Hippocampal formation (tissue), 2 donors: ENCODE measurements around the gene KPNA4.
"Not testable (repeated sequence)": the region's sequence is repeated elsewhere in the genome, so short reads cannot be mapped to it uniquely, and the experiment has no call there.

Experiments
- DNase-seq, 2 donors: peaks; one replicate each; lab custom pipeline; 2025; lab: John Stamatoyannopoulos, UW

KPNA4 gene

GRCh38 chr3:160490166-160490565 lies 75.2 kb downstream of the KPNA4 start:
- no peak for DNase-seq

GRCh38 chr3:160486459-160486869 lies 78.9 kb downstream of the KPNA4 start:
- peak in 1 of 2 donors; percentile 63 for DNase-seq

GRCh38 chr3:160482796-160483195 lies 82.6 kb downstream of the KPNA4 start:
- DNase-seq: no peak

GRCh38 chr3:160481856-160482255 lies 83.5 kb downstream of the KPNA4 start:
- DNase-seq: no peak

- DNase-seq: no peak
Observed at GRCh38 chr3:160480931-160481330, 84.4 kb downstream of the KPNA4 start.

- DNase-seq: no peak
Observed at GRCh38 chr3:160479376-160479775, 86.0 kb downstream of the KPNA4 start.

- DNase-seq: no peak
Observed at GRCh38 chr3:160478338-160478737, 87.0 kb downstream of the KPNA4 start.

GRCh38 chr3:160477750-160478149 lies 87.6 kb downstream of the KPNA4 start:
- no peak for DNase-seq

GRCh38 chr3:160475884-160476283 lies 89.5 kb downstream of the KPNA4 start:
- no peak for DNase-seq

GRCh38 chr3:160475153-160475552 lies 90.2 kb downstream of the KPNA4 start:
- DNase-seq: no peak

- DNase-seq: no peak
Observed at GRCh38 chr3:160474416-160474838, 90.9 kb downstream of the KPNA4 start.

GRCh38 chr3:160473978-160474377 lies 91.4 kb downstream of the KPNA4 start:
- no peak for DNase-seq

- no peak for DNase-seq
Observed at GRCh38 chr3:160473221-160473620, 92.2 kb downstream of the KPNA4 start.

GRCh38 chr3:160472344-160472743 lies 93.0 kb downstream of the KPNA4 start:
- no peak for DNase-seq

- DNase-seq: no peak
Observed at GRCh38 chr3:160471892-160472291, 93.5 kb downstream of the KPNA4 start.

GRCh38 chr3:160470181-160470580 lies 95.2 kb downstream of the KPNA4 start:
- no peak for DNase-seq

- no peak for DNase-seq
Observed at GRCh38 chr3:160464971-160465370, 100.4 kb downstream of the KPNA4 start.

GRCh38 chr3:160464321-160464720 lies 101.0 kb downstream of the KPNA4 start:
- peak; percentile 51 to 87 for DNase-seq

- no peak for DNase-seq
Observed at GRCh38 chr3:160460033-160460432, 105.3 kb downstream of the KPNA4 start.

GRCh38 chr3:160459450-160459970 lies 105.9 kb downstream of the KPNA4 start:
- no peak for DNase-seq

- no peak for DNase-seq
Observed at GRCh38 chr3:160458151-160458550, 107.2 kb downstream of the KPNA4 start.

GRCh38 chr3:160455846-160456245 lies 109.5 kb downstream of the KPNA4 start:
- no peak for DNase-seq

GRCh38 chr3:160454995-160455394 lies 110.4 kb downstream of the KPNA4 start:
- no peak for DNase-seq

- DNase-seq: not testable (repeated sequence)
Observed at GRCh38 chr3:160452251-160452650, 113.1 kb downstream of the KPNA4 start.

- no peak for DNase-seq
Observed at GRCh38 chr3:160451602-160452001, 113.8 kb downstream of the KPNA4 start.
